ENCODE measurements around the gene C2CD2.

DNA sequence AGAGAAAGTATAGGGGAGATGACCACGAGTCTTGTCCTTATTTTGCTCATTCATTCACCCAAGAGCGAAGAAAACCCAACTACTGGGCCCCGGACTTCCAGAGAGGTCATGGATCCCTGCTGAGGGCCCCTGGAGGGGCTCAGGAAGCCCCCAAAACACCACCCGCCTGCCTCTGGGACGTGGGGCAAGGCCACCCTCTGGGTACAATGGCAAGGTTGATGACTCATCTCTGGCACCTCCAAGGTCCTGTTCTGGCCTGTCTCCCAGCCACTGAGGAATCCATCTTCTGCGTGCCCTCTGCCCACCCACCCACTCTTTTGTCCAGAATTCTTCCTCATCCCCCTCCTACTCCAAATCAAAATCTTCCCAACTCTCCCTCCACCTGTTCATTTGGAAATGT is 53.4 kb downstream of the C2CD2 start:
- TF ChIP-seq, protein P1, sequence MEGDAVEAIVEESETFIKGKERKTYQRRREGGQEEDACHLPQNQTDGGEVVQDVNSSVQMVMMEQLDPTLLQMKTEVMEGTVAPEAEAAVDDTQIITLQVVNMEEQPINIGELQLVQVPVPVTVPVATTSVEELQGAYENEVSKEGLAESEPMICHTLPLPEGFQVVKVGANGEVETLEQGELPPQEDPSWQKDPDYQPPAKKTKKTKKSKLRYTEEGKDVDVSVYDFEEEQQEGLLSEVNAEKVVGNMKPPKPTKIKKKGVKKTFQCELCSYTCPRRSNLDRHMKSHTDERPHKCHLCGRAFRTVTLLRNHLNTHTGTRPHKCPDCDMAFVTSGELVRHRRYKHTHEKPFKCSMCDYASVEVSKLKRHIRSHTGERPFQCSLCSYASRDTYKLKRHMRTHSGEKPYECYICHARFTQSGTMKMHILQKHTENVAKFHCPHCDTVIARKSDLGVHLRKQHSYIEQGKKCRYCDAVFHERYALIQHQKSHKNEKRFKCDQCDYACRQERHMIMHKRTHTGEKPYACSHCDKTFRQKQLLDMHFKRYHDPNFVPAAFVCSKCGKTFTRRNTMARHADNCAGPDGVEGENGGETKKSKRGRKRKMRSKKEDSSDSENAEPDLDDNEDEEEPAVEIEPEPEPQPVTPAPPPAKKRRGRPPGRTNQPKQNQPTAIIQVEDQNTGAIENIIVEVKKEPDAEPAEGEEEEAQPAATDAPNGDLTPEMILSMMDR (IDR thresholded peaks at IDR 0.05; ENCODE audit: low read length), result no peak
- no peak for TF ChIP-seq EZH2 (IDR thresholded peaks at IDR 0.05; ENCODE audit: borderline replicate concordance, low read length)
